GM12873 (cell line): ENCODE measurements around the gene FMO5.

Experiments
- CTCF ChIP-seq: IDR thresholded peaks from 2 replicates; pipeline ENCODE4 v1.5.1; 2012; ENCODE audit warnings: low read depth, mild to moderate bottlenecking, moderate library complexity, low read length, control low read depth; ENCODE audit not compliant: insufficient read depth; ENCODE audit errors: missing control alignments

Gene FMO5

GRCh38 chr1:147142886-147143285 lies 82.3 kb downstream of the FMO5 start:
- no peak for TF ChIP-seq CTCF
